OCI-M2 (cell line): Measurements from ENCODE around the gene FOXA2.

ENCODE experiments used
- DNase-seq: peaks from one replicate; lab custom pipeline; 2025; ENCODE audit not compliant: unreplicated experiment; lab: John Stamatoyannopoulos, UW

FOXA2 gene

GRCh38 chr20:22542427-22542826 lies 41.9 kb downstream of the FOXA2 start:
- DNase-seq = no peak

GRCh38 chr20:22540832-22541231 lies 43.5 kb downstream of the FOXA2 start:
- DNase-seq = no peak

GRCh38 chr20:22536956-22537756 lies 47.2 kb downstream of the FOXA2 start:
- DNase-seq = no peak

- no peak for DNase-seq
These were observed 48.1 kb downstream of the FOXA2 start for GRCh38 chr20:22536141-22536828.

DNA sequence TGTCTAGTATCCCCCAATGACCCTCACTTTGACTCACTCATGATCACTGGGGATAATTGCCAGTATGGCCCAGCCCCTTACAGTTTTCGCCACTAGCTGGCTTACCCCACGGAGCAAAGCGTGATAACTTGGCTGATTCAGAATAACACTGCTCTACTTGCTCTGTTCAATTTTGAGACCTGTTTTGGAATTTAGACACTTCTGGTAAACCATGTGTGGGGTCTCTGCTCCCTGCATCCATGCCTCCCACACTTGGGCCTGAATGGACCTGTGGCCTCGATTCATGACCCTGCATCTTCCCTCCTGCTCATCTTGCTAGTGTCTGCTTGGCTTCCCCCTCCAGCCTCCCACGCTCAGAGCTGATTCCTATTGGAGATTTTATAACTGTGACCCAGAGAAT lies 48.9 kb downstream of the FOXA2 start:
- no peak for DNase-seq

GRCh38 chr20:22533823-22534751 lies 50.3 kb downstream of the FOXA2 start:
- no peak for DNase-seq

- no peak for DNase-seq
These were observed 51.8 kb downstream of the FOXA2 start for GRCh38 chr20:22532598-22532997.

DNA sequence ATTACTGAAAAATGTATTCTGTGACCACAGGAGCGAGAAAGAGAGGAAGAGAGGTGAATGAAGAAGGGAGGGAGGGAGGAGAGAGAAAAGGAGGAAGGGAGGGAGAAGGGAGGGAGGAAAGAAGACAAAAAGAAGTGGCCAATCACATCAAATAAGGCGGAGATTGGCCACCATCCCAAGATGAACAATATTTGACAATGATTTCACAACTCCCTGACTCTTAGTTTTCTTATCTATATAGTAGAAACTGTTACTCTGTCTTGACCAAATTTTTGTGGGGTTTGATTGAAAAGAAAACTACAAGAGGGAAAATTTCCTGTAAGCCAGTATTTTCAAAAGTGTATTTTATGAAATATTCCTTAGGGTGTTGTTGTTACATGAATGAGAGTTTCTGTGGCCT lies 52.6 kb downstream of the FOXA2 start:
- DNase-seq = no peak

- DNase-seq = no peak
These were observed 53.2 kb downstream of the FOXA2 start for GRCh38 chr20:22531056-22531615.
